CD14-positive monocyte (primary cell): Measurements from ENCODE around the gene SCN10A. TPM values are rescaled to one million over a fixed set of nuclear protein-coding genes. Genes with fewer than 3 reads are reported as not detected.

ENCODE experiments used
- DNase-seq, 3 donors: peaks; one replicate each; pipeline ENCODE4 v3.0.0-alpha.2; 2011 to 2022
- H2AFZ ChIP-seq: 2 replicates; pipeline ENCODE4 v1.6.0; 2012; ENCODE audit warnings: mild to moderate bottlenecking, low read depth, low read length, inconsistent platforms; ENCODE audit not compliant: insufficient read depth, poor library complexity, severe bottlenecking
- H3K27ac ChIP-seq, 2 donors: 1 replicate in 1 of 2; 2 replicates in 1 of 2; pipeline ENCODE4 v1.5.1; 2012 to 2013; ENCODE audit warnings: low read length in 2 of 2, control low read depth in 1 of 2, inconsistent platforms in 1 of 2, low read depth in 1 of 2, mild to moderate bottlenecking in 1 of 2
- H3K27me3 ChIP-seq, 2 donors: one replicate each; pipeline versions ENCODE4 v1.6.0 to v1.6.1; 2011 to 2013; ENCODE audit warnings: low read length in 2 of 2; ENCODE audit not compliant: control insufficient read depth in 2 of 2, insufficient read depth in 2 of 2
- H3K36me3 ChIP-seq, 2 donors: replicated peaks in 1 of 2; 1 replicate in 1 of 2; 2 replicates in 1 of 2; pipeline versions ENCODE4 v1.5.1 to v1.6.1; 2012 to 2013; ENCODE audit warnings: low read length in 2 of 2, control low read depth in 1 of 2, inconsistent platforms in 1 of 2, mild to moderate bottlenecking in 1 of 2; ENCODE audit not compliant: insufficient read depth in 2 of 2, control insufficient read depth in 1 of 2
- H3K4me1 ChIP-seq, 2 donors: 1 replicate in 1 of 2; 2 replicates in 1 of 2; pipeline versions ENCODE4 v1.5.1 to v1.6.1; 2012 to 2013; ENCODE audit warnings: low read length in 2 of 2, control low read depth in 1 of 2, inconsistent platforms in 1 of 2, mild to moderate bottlenecking in 1 of 2, moderate library complexity in 1 of 2; ENCODE audit not compliant: insufficient read depth in 2 of 2, control insufficient read depth in 1 of 2
- H3K4me2 ChIP-seq: replicated peaks from 2 replicates; pipeline ENCODE3; 2012; ENCODE audit warnings: low read length, moderate library complexity, mild to moderate bottlenecking; ENCODE audit not compliant: poor library complexity, severe bottlenecking; ENCODE audit errors: extremely low read depth
- H3K4me3 ChIP-seq, 3 experiments: fragments of 200-600 bp in 1 of 3; sonication (generic) in 1 of 3; replicated peaks in 1 of 3; 1 replicate in 2 of 3; 2 replicates in 1 of 3; pipeline ENCODE4 v1.5.1; 2011 to 2013; ENCODE audit warnings: low read length in 3 of 3, mild to moderate bottlenecking in 3 of 3, control low read depth in 2 of 3, low read depth in 2 of 3, inconsistent platforms in 1 of 3, moderate library complexity in 1 of 3
- H3K79me2 ChIP-seq: 2 replicates; pipeline ENCODE4 v1.6.0; 2012; ENCODE audit warnings: mild to moderate bottlenecking, control low read depth, inconsistent platforms, low read length, moderate library complexity; ENCODE audit not compliant: insufficient read depth
- H3K9ac ChIP-seq: 2 replicates; pipeline ENCODE4 v1.6.0; 2017; ENCODE audit warnings: low read length, mild to moderate bottlenecking; ENCODE audit not compliant: insufficient read depth, poor library complexity, severe bottlenecking
- H3K9me3 ChIP-seq, 2 donors: replicated peaks in 1 of 2; 1 replicate in 1 of 2; 2 replicates in 1 of 2; pipeline versions ENCODE4 v1.5.1 to v1.6.1; 2012 to 2013; ENCODE audit warnings: low read length in 2 of 2, control low read depth in 1 of 2; ENCODE audit not compliant: control insufficient read depth in 1 of 2, insufficient read depth in 1 of 2
- H4K20me1 ChIP-seq: 2 replicates; pipeline ENCODE4 v1.6.0; 2012; ENCODE audit warnings: mild to moderate bottlenecking, low read length, control low read depth, moderate library complexity; ENCODE audit not compliant: insufficient read depth
- H3K27ac Mint-ChIP-seq, 7 donors: one replicate each; pipeline ENCODE4 v1.8.0; 2020; ENCODE audit warnings: mild to moderate bottlenecking in 7 of 7, mixed read lengths in 7 of 7, moderate library complexity in 6 of 7, inconsistent platforms in 2 of 7
- H3K27me3 Mint-ChIP-seq, 3 donors: one replicate each; pipeline ENCODE4 v1.8.0; 2021 to 2022; ENCODE audit warnings: low read depth in 3 of 3, mild to moderate bottlenecking in 3 of 3, mixed read lengths in 3 of 3, moderate library complexity in 3 of 3, inconsistent platforms in 1 of 3
- H3K36me3 Mint-ChIP-seq, 2 donors: one replicate each; pipeline ENCODE4 v1.8.0; 2020; ENCODE audit warnings: mixed read lengths in 2 of 2, inconsistent platforms in 1 of 2, mild to moderate bottlenecking in 1 of 2
- H3K4me1 Mint-ChIP-seq: one replicate; pipeline ENCODE4 v1.8.0; 2020; ENCODE audit warnings: mild to moderate bottlenecking, mixed read lengths
- H3K4me3 Mint-ChIP-seq, 2 donors: one replicate each; pipeline ENCODE4 v1.8.0; 2020; ENCODE audit warnings: mild to moderate bottlenecking in 2 of 2, mixed read lengths in 2 of 2, moderate library complexity in 1 of 2
- H3K9me3 Mint-ChIP-seq, 7 donors: one replicate each; pipeline ENCODE4 v1.8.0; 2020 to 2022; ENCODE audit warnings: mixed read lengths in 7 of 7, mild to moderate bottlenecking in 6 of 7, moderate library complexity in 6 of 7, inconsistent platforms in 2 of 7
- WGBS: methylation state at CpG from one replicate; pipeline ENCODE4 v1.1.5; 2013; ENCODE audit warnings: missing lambda C conversion rate; ENCODE audit not compliant: insufficient coverage; 5-methylcytosine and 5-hydroxymethylcytosine counted together
- intact Hi-C, 2 donors: fragments of 100-400 bp; cut with micrococcal nuclease; formaldehyde crosslinking; loops; one replicate each; pipeline versions ENCODE4 v1.15.0 to v1.15.1; 2023
- polyA plus RNA-seq, 3 donors: library from polyadenylated mRNA; depleted of rRNA in 1 of 3; unstranded in 2 of 3; stranded (reverse) in 1 of 3; fragments of 300-500 nt in 2 of 3; fragments of >200 nt in 1 of 3; fragmentation: Illumina TruSeq in 2 of 3; gene quantifications; 1 replicate in 2 of 3; 2 replicates in 1 of 3; pipeline ENCODE4 v1.2.3, GENCODE V29; 2012 to 2021
- TF ChIP-seq, protein P1 (sequence below): fragments of 200-600 bp; IDR thresholded peaks from one replicate; pipeline ENCODE4 v1.8.0; 2022; ENCODE audit warnings: antibody characterized with exemption, mild to moderate bottlenecking

Gene SCN10A
- polyA plus RNA-seq, 3 donors = not detected

- intact Hi-C loops = no loop called here
- 83% methylated on average over 1 of the region's 2 CpGs for WGBS
- TF ChIP-seq, protein P1, sequence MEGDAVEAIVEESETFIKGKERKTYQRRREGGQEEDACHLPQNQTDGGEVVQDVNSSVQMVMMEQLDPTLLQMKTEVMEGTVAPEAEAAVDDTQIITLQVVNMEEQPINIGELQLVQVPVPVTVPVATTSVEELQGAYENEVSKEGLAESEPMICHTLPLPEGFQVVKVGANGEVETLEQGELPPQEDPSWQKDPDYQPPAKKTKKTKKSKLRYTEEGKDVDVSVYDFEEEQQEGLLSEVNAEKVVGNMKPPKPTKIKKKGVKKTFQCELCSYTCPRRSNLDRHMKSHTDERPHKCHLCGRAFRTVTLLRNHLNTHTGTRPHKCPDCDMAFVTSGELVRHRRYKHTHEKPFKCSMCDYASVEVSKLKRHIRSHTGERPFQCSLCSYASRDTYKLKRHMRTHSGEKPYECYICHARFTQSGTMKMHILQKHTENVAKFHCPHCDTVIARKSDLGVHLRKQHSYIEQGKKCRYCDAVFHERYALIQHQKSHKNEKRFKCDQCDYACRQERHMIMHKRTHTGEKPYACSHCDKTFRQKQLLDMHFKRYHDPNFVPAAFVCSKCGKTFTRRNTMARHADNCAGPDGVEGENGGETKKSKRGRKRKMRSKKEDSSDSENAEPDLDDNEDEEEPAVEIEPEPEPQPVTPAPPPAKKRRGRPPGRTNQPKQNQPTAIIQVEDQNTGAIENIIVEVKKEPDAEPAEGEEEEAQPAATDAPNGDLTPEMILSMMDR = no peak
Measured at GRCh38 chr3:38840987-38841386, 25.0 kb upstream of the SCN10A start.

GRCh38 chr3:38837358-38837757, 21.3 kb upstream of the SCN10A start:
- H3K36me3 Mint-ChIP-seq = peaks cover 0 to 3% of the 10 kb centered on the region in 2 donors
- no peak overlapping the region for H3K4me3 ChIP-seq
- intact Hi-C loops = no loop called here
- no peak overlapping the region for H3K27ac Mint-ChIP-seq
- no peaks in the 10 kb centered on the region for H4K20me1 ChIP-seq
- no peaks in the 10 kb centered on the region for H3K27me3 ChIP-seq
- H3K27ac ChIP-seq = no peak overlapping the region
- no peak overlapping the region for H3K9ac ChIP-seq
- H3K4me1 ChIP-seq = peaks cover 10 to 11% of the 10 kb centered on the region in 2 donors
- H3K79me2 ChIP-seq = no peaks in the 10 kb centered on the region
- H3K4me2 ChIP-seq = no peak overlapping the region
- TF ChIP-seq, protein P1 = no peak
- no peak overlapping the region for H2AFZ ChIP-seq
- H3K27me3 Mint-ChIP-seq = peaks cover 2 to 4% (median 3%) of the 10 kb centered on the region in 3 donors
- no peaks in the 10 kb centered on the region for H3K9me3 ChIP-seq
- peaks cover 11% of the 10 kb centered on the region for H3K4me1 Mint-ChIP-seq
- no CpG with 5 or more reads among the region's 4 CpGs for WGBS
- DNase-seq = no peak
- H3K36me3 ChIP-seq = no peaks in the 10 kb centered on the region
- no peak overlapping the region for H3K4me3 Mint-ChIP-seq
- no peaks in the 10 kb centered on the region for H3K9me3 Mint-ChIP-seq

More at GRCh38 chr3:38840987-38841386, 25.0 kb upstream of the SCN10A start:
- Histone ChIP-seq H3K4me2 (no peak overlapping the region), H3K79me2 (no peaks in the 10 kb centered on the region), H3K27ac (no peak overlapping the region), H4K20me1 (no peaks in the 10 kb centered on the region), H3K36me3 (no peaks in the 10 kb centered on the region), H3K9me3 (no peaks in the 10 kb centered on the region), H2AFZ (no peak overlapping the region), H3K4me1 (no peaks in the 10 kb centered on the region), H3K27me3 (peaks cover 0 to 2% of the 10 kb centered on the region in 2 donors), H3K4me3 (no peak overlapping the region), H3K9ac (no peak overlapping the region)
- no peak overlapping the region for H3K27ac Mint-ChIP-seq
- no peaks in the 10 kb centered on the region for H3K36me3 Mint-ChIP-seq
- H3K9me3 Mint-ChIP-seq = no peaks in the 10 kb centered on the region
- H3K4me3 Mint-ChIP-seq = no peak overlapping the region
- H3K27me3 Mint-ChIP-seq = peaks cover 3 to 6% (median 4%) of the 10 kb centered on the region in 3 donors
- DNase-seq = no peak
- H3K4me1 Mint-ChIP-seq = no peaks in the 10 kb centered on the region
